A549 (cell line): ENCODE results near the gene BCDIN3D. TPM values are rescaled to one million over a fixed set of nuclear protein-coding genes. Genes with fewer than 3 reads are reported as not detected.

Source experiments
- ATAC-seq, 2 experiments: fragments of 200-7000 bp in 1 of 2; fragments of >200 bp in 1 of 2; cut with Nextera tagmentation in 1 of 2; cut with Tn5 transposase in 1 of 2; 3 replicates each; pipeline versions ENCODE4 v1.8.0 to v1.9.1; 2018 to 2020; ENCODE audit warnings: mild to moderate bottlenecking in 1 of 2, moderate library complexity in 1 of 2
- CTCF ChIA-PET: fragments of 300-600 bp; sonication (Branson Sonifier 250); formaldehyde crosslinking; extraction: SDS; loops from one replicate; lab custom pipeline; 2021; ENCODE audit warnings: antibody characterized with exemption, inconsistent platforms; lab: Yijun Ruan, JAX
- POLR2A ChIA-PET: fragments of 350-600 bp; formaldehyde crosslinking; extraction: SDS; loops from one replicate; lab custom pipeline; 2021; ENCODE audit warnings: antibody characterized with exemption, inconsistent platforms; lab: Yijun Ruan, JAX
- DNase-seq, 2 experiments: peaks; one replicate each; pipeline versions ENCODE4 v3.0.0 to v3.0.0-alpha.2; 2011 to 2016; ENCODE audit warnings: low read depth in 1 of 2, low spot score in 1 of 2
- FAIRE-seq: peaks from 2 replicates; lab custom pipeline; 2011; peaks lifted over from hg19 to GRCh38; lab: Jason Lieb, UNC
- H3K27ac ChIP-seq, 2 experiments: fragments of >200 bp; sonication (Bioruptor Twin); formaldehyde crosslinking; 3 replicates each; pipeline ENCODE4 v1.5.1; 2016 to 2017
- H3K4me1 ChIP-seq: fragments of >200 bp; sonication (Bioruptor Twin); formaldehyde crosslinking; 3 replicates; pipeline ENCODE4 v1.6.1; 2016
- H3K4me2 ChIP-seq: fragments of >200 bp; sonication (Bioruptor Twin); formaldehyde crosslinking; 3 replicates; pipeline ENCODE4 v1.6.1; 2016
- H3K4me3 ChIP-seq: fragments of >200 bp; sonication (Bioruptor Twin); formaldehyde crosslinking; 3 replicates; pipeline ENCODE4 v1.5.1; 2016
- H3K9me3 ChIP-seq: fragments of >200 bp; sonication (Bioruptor Twin); formaldehyde crosslinking; 3 replicates; pipeline ENCODE4 v1.6.1; 2016
- CHD4 ChIP-seq: fragments of 200-600 bp; sonication (generic); IDR thresholded peaks from 2 replicates; pipeline ENCODE4 v1.6.1; 2016; ENCODE audit warnings: antibody characterized with exemption, mild to moderate bottlenecking, borderline replicate concordance
- EHF ChIP-seq: fragments of 250-450 bp; sonication (Bioruptor Pico); IDR thresholded peaks from 2 replicates; pipeline ENCODE4 v1.5.0; 2020; ENCODE audit warnings: mild to moderate bottlenecking
- FOSL2 ChIP-seq, 2 experiments: fragments of 450-650 bp in 1 of 2; fragments of >200 bp in 1 of 2; sonication (Bioruptor Twin) in 1 of 2; formaldehyde crosslinking; IDR thresholded peaks; 2 replicates each; pipeline versions ENCODE4 v1.5.0 to v1.6.1; 2016 to 2020; ENCODE audit warnings: mild to moderate bottlenecking in 1 of 2, moderate library complexity in 1 of 2
- FOXS1 ChIP-seq: fragments of 250-450 bp; sonication (Bioruptor Pico); IDR thresholded peaks from 2 replicates; pipeline ENCODE4 v1.5.0; 2020; ENCODE audit warnings: mild to moderate bottlenecking, moderate library complexity
- JUN ChIP-seq, 2 experiments: fragments of >200 bp; sonication (Bioruptor Twin); formaldehyde crosslinking; IDR thresholded peaks; 2 replicates in 1 of 2; 3 replicates in 1 of 2; pipeline ENCODE4 v1.6.1; 2016 to 2017
- JUNB ChIP-seq: fragments of >200 bp; sonication (Bioruptor Twin); formaldehyde crosslinking; IDR thresholded peaks from 2 replicates; pipeline ENCODE4 v1.6.1; 2016
- KDM1A ChIP-seq: fragments of 200-600 bp; sonication (generic); IDR thresholded peaks from 2 replicates; pipeline ENCODE4 v1.6.1; 2016; ENCODE audit warnings: low read depth, mild to moderate bottlenecking
- MAFK ChIP-seq: fragments of 450-650 bp; IDR thresholded peaks from 2 replicates; pipeline ENCODE4 v1.6.1; 2014; ENCODE audit not compliant: partially characterized antibody
- MYC ChIP-seq: IDR thresholded peaks from 2 replicates; pipeline ENCODE4 v1.6.1; 2012; ENCODE audit warnings: mild to moderate bottlenecking, inconsistent platforms, low read length, improper control_type of control experiment, borderline replicate concordance
- NFE2L2 ChIP-seq: fragments of 150-350 bp; conservative IDR thresholded peaks from 2 replicates; pipeline ENCODE4 v1.6.1; 2014; ENCODE audit warnings: low read length
- PHF8 ChIP-seq: fragments of 200-600 bp; sonication (generic); IDR thresholded peaks from 2 replicates; pipeline ENCODE4 v1.6.1; 2016; ENCODE audit warnings: low read depth, mild to moderate bottlenecking, antibody characterized with exemption, moderate library complexity, borderline replicate concordance
- RFX5 ChIP-seq: fragments of 450-650 bp; IDR thresholded peaks from 2 replicates; pipeline ENCODE4 v1.7.1; 2014; ENCODE audit warnings: antibody characterized with exemption, mild to moderate bottlenecking, moderate library complexity
- TFCP2L1 ChIP-seq: fragments of 250-450 bp; sonication (Bioruptor Pico); IDR thresholded peaks from 2 replicates; pipeline ENCODE4 v1.5.0; 2021; ENCODE audit warnings: mild to moderate bottlenecking
- ZC3H11A ChIP-seq: fragments of 450-650 bp; IDR thresholded peaks from 2 replicates; pipeline ENCODE4 v1.6.1; 2014; ENCODE audit warnings: antibody characterized with exemption, mild to moderate bottlenecking
- ZFP36 ChIP-seq: fragments of 450-650 bp; IDR thresholded peaks from 2 replicates; pipeline ENCODE4 v1.6.1; 2014; ENCODE audit warnings: borderline replicate concordance; ENCODE audit not compliant: partially characterized antibody
- ZNF302 ChIP-seq: fragments of 250-450 bp; sonication (Bioruptor Pico); IDR thresholded peaks from 2 replicates; pipeline ENCODE4 v1.9.0; 2021; ENCODE audit warnings: inconsistent platforms, mild to moderate bottlenecking, moderate library complexity
- WGBS: methylation state at CpG from one replicate; pipeline ENCODE4 v1.1.6; 2017; ENCODE audit errors: missing lambda C conversion rate; 5-methylcytosine and 5-hydroxymethylcytosine counted together
- polyA plus RNA-seq, 4 experiments: library from polyadenylated mRNA; depleted of rRNA in 3 of 4; stranded (reverse); fragments of >200 nt; fragmentation: RNase III in 1 of 4; extraction: RNeasy Plus Mini Kit Qiagen cat#74134 plus additional on column Dnase treatment in 1 of 4; gene quantifications; 2 replicates in 3 of 4; 3 replicates in 1 of 4; pipeline ENCODE4 v1.2.3, GENCODE V29; 2011 to 2017
- TF ChIP-seq, protein P1 (sequence below): fragments of 200-600 bp; sonication (generic); IDR thresholded peaks from 2 replicates; pipeline ENCODE4 v1.6.1; 2016; ENCODE audit warnings: antibody characterized with exemption, mild to moderate bottlenecking, moderate library complexity
- TF ChIP-seq, protein P2 (sequence below): fragments of 450-650 bp; IDR thresholded peaks from 2 replicates; pipeline ENCODE4 v1.6.1; 2014; ENCODE audit warnings: antibody characterized with exemption
- TF ChIP-seq, protein P3 (sequence below): IDR thresholded peaks from 2 replicates; pipeline ENCODE4 v1.6.1; 2012; ENCODE audit warnings: low read depth, borderline replicate concordance

The BCDIN3D gene
- polyA plus RNA-seq, 2 of the 4 experiments (the other 2 are of a cell fraction), result 4.2 to 5.8 TPM

DNA sequence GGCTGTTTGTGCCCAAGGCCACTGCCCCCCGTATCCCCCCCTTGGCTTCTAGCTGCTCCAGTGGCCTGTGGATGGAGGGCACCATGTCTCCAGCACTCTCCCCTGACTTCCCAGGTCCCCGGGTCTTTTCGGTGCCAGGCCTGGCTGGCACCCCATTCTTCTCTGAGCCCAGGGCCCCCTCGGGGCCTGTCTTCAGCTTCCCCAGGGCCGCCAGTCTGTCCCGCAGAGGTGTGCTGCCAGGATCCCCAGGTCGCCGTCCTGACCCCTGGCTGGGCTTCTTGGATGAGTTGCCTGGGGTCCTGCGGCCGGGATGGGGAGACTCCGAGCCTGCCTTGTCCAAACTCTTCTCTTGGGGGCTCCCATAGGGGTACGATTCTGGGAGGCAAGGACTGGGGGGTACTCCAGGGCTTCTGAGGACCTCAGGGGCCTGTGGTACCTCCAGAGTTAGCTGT lies 47.2 kb downstream of the BCDIN3D start (continued):
- TF ChIP-seq, protein P1, sequence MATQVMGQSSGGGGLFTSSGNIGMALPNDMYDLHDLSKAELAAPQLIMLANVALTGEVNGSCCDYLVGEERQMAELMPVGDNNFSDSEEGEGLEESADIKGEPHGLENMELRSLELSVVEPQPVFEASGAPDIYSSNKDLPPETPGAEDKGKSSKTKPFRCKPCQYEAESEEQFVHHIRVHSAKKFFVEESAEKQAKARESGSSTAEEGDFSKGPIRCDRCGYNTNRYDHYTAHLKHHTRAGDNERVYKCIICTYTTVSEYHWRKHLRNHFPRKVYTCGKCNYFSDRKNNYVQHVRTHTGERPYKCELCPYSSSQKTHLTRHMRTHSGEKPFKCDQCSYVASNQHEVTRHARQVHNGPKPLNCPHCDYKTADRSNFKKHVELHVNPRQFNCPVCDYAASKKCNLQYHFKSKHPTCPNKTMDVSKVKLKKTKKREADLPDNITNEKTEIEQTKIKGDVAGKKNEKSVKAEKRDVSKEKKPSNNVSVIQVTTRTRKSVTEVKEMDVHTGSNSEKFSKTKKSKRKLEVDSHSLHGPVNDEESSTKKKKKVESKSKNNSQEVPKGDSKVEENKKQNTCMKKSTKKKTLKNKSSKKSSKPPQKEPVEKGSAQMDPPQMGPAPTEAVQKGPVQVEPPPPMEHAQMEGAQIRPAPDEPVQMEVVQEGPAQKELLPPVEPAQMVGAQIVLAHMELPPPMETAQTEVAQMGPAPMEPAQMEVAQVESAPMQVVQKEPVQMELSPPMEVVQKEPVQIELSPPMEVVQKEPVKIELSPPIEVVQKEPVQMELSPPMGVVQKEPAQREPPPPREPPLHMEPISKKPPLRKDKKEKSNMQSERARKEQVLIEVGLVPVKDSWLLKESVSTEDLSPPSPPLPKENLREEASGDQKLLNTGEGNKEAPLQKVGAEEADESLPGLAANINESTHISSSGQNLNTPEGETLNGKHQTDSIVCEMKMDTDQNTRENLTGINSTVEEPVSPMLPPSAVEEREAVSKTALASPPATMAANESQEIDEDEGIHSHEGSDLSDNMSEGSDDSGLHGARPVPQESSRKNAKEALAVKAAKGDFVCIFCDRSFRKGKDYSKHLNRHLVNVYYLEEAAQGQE, result no peak

DNA sequence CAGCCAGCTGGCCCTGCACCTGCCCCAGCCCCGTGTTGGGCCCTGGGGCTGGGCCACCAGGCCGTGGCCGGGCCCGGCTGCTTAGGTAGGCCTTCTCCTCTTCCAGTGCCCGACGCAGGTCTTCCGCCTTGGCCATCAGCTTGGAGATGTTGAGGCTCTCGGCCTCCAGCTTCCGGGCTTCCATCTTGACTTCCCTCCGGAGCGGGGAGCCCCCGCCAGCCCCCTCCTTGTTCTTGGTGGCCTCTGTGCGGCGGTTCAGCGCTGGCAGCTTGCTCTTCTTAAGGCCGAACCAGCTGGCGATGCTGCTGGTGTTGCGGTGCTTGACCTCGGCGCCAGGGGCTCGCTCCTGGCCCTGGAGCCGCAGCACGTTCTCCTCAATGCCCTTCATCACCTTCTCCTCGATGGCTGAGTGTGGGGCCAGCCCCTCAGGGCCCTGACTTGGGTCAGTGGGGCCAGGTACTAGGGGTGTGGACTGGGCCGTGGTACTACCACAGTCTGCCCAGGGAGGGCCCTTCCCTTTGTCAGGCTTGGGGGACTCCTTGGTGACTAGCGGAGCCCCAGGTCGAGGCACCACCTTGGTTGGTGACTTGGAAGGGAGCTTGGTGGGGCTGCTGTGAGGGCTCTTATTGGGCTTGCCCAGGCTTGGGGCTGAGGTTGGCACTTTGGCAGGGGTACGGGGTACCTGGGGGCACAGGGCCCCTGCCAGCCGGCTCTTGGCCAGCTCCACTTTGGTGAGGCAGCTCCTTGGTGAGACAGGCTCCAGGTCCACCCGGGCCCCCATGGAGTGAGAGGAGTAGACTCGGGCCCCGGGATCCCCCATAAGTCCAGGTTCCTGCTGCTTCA lies 47.9 kb downstream of the BCDIN3D start:
- TF ChIP-seq FOSL2 (IDR thresholded peaks at IDR 0.05) (no peak), FOSL2 (CRISPR knock-in tag; IDR thresholded peaks at IDR 0.05) (no peak), CHD4 (no peak), JUNB (no peak), EHF (CRISPR knock-in tag) (no peak), PHF8 (no peak), ZNF302 (CRISPR knock-in tag) (no peak), MYC (no peak), ZC3H11A (no peak), TFCP2L1 (no peak), RFX5 (no peak), NFE2L2 (no peak)
- TF ChIP-seq, protein P2, sequence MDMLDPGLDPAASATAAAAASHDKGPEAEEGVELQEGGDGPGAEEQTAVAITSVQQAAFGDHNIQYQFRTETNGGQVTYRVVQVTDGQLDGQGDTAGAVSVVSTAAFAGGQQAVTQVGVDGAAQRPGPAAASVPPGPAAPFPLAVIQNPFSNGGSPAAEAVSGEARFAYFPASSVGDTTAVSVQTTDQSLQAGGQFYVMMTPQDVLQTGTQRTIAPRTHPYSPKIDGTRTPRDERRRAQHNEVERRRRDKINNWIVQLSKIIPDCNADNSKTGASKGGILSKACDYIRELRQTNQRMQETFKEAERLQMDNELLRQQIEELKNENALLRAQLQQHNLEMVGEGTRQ, result no peak
- DNase-seq, result no peak
- Histone ChIP-seq H3K4me1 (no peaks in the 10 kb centered on the region), H3K4me2 (no peak overlapping the region), H3K4me3 (no peak overlapping the region), H3K27ac (no peak overlapping the region), H3K9me3 (no peaks in the 10 kb centered on the region)
- no peak for FAIRE-seq
- ChIA-PET CTCF (interaction anchor here (0.5 to 3.9 kb wide), 10 partner anchors 16 to 172 kb away, joined by 3 to 27 read pairs (median 4); no protein-coding TSS in a partner anchor), POLR2A (no interaction called here)
- ATAC-seq, result no peak; a peak in 1 of 6 replicates
- WGBS, result 89% methylated on average over 26 of the region's 32 CpGs

DNA sequence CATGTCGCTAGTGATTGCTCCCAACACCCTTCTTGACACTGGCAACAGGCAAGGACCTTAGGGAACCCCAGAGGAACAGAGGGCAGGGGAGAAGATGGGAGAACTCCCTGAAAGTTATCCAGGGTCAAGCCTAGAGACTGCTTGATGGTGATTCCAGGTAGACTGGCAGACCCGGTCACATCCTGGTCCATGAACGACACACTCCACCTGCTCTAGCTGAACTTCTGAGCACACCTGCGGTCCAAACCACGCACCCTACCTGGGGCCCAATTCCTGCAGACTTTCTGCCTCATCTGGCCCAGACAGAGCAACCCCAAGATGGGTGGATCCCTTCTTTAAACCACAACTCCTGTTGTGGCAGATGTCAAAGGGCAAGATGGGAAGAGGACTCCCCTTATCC lies 48.9 kb downstream of the BCDIN3D start:
- H3K4me2 ChIP-seq, result no peak overlapping the region
- no peak overlapping the region for H3K27ac ChIP-seq
- WGBS, result 93% methylated on average over 5 of the region's 5 CpGs
- FAIRE-seq, result no peak
- no peak for ATAC-seq
- ChIA-PET CTCF (interaction anchor here (1.3 to 1.7 kb wide), 2 partner anchors 16 to 45 kb away, joined by 5 to 7 read pairs; no protein-coding TSS in a partner anchor), POLR2A (no interaction called here)
- DNase-seq, result no peak
- H3K9me3 ChIP-seq, result no peaks in the 10 kb centered on the region
- no peaks in the 10 kb centered on the region for H3K4me1 ChIP-seq
- no peak overlapping the region for H3K4me3 ChIP-seq
- TF ChIP-seq MAFK (no peak), RFX5 (no peak), NFE2L2 (no peak), ZFP36 (no peak), JUN (IDR thresholded peaks at IDR 0.05) (no peak), FOXS1 (CRISPR knock-in tag) (no peak), KDM1A (no peak)
- TF ChIP-seq, protein P3, sequence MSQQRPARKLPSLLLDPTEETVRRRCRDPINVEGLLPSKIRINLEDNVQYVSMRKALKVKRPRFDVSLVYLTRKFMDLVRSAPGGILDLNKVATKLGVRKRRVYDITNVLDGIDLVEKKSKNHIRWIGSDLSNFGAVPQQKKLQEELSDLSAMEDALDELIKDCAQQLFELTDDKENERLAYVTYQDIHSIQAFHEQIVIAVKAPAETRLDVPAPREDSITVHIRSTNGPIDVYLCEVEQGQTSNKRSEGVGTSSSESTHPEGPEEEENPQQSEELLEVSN, result no peak
